DMS153 (cell line): ENCODE data around the gene MAP1LC3B.

Experiments
- DNase-seq: peaks from one replicate; lab custom pipeline; 2025; lab: John Stamatoyannopoulos, UW

The MAP1LC3B gene

DNA sequence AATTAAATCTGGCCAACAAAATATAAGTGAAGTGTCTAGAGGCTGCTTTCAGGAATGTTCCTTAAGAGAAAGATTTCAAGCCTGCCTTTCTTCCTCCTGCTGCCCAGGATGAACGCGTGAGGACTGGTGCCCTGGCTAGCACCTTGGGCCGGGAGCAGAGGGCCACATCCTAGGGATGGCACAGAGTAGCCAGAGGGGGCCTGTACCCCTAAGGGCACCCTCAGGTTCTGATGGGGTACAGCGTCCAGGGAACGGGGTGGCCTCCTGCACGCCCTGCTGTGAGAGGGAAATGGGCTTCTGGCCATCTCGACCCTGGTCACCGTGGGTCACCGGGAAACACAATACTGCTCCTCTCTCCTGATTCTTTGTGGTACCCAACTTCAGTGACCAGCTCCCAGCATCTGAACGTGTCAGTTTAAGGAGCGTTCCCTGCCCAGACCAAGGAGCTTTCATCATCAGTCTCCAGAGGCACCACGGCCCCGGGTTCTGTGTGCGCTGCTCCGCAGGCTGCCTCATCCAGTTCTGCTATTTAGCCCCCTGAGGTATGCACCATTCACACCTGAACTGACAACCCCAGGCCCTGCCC, 40.3 kb downstream of the MAP1LC3B start:
- no peak for DNase-seq

- DNase-seq, result no peak
These were observed 42.1 kb downstream of the MAP1LC3B start for GRCh38 chr16:87434146-87434667.

GRCh38 chr16:87435372-87436224, 43.5 kb downstream of the MAP1LC3B start:
- no peak for DNase-seq

DNA sequence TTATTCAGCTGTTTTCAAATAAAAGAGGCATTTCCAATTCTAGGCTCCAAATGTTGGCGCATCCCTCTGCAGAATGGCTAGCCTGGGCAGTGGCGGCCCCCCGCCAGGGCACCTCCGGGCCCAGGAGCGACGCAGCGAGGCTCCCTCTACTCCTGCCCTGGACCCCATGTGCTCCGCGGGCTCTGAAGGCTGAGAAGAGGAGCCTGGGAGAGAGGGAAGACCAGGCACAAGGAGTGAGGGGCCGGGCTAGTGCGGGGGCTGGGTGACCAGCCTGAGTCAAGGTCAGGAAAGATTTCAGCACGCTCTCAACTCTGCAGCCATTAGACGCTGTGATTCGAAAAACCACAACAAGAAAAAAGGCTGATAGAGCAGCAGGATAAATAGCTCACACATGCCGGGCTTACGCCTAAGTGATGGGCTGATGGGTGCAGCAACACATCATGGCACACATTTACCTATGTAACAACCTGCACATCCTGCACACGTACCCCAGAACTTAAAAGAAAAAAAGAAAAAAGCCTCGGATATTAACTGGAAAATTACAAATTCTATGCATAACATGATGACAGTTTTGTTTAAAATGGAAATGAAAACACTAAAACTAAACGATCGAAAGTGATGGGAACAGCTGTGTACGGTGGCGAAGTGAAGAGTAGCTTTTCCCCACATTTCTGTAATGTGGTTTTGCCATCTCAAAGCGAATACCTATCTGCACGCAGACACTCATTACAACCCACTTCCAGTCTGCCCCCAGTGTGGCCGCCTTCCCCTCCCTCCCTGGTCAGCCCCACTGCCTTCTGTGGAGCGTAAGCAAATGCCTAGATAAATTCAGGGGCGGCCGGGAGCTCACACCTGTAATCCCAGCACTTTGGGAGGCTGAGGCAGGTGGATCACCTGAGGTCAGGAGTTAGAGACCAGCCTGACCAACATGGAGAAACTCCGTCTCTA, 44.4 kb downstream of the MAP1LC3B start:
- no peak for DNase-seq

GRCh38 chr16:87437327-87437726, 45.2 kb downstream of the MAP1LC3B start:
- no peak for DNase-seq

DNA sequence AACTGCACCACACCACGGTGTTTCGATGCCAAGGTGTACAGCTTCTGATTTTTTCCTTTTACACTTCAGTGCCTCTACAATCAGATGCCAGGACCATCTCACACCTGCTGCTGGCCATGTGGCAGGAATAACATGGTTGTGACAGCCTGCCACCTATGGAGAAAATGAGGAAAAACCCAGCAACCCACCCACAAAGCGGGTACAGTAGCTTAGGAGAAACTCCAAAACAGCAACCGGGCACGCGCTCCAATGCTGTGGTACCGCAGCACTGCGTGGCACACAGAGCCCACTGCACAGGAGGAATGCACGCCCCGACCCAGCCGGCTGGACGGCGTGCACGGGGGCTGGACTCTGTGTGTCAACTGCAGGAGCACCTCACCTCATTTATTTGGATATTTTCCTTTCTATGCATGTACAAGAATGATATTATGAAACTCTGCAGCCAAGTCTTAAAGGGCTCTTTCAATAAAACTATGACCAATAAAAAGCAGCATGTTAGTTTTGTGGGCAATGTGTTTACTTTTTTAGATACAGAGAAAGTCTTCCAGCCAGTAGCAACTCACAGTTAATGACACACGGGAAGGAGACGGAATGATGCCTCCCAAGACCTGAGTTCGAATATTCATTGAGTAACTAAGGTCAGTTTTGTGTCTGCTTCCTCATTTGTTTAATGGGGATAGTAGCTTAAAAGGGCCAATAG, 45.9 kb downstream of the MAP1LC3B start:
- no peak for DNase-seq

DNA sequence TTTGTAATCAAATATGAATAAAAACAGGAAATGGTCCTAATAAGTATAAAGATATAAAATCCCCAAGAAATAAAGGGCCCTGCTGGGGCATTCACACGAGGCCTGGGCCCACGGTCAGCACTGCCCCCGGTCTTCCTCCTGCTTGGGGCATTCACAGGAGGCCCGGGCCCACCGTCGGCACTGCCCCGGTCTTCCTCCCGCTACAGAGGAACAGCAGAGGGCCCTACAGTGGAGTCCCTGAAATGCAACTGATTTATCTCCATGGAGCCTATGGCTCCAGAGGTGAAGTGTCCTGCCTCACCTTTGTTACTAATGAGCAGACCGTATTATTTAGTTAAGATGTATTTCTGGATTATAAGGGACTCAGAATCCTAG, 46.5 kb downstream of the MAP1LC3B start:
- no peak for DNase-seq

GRCh38 chr16:87439926-87440325, 47.8 kb downstream of the MAP1LC3B start:
- DNase-seq, result no peak

DNA sequence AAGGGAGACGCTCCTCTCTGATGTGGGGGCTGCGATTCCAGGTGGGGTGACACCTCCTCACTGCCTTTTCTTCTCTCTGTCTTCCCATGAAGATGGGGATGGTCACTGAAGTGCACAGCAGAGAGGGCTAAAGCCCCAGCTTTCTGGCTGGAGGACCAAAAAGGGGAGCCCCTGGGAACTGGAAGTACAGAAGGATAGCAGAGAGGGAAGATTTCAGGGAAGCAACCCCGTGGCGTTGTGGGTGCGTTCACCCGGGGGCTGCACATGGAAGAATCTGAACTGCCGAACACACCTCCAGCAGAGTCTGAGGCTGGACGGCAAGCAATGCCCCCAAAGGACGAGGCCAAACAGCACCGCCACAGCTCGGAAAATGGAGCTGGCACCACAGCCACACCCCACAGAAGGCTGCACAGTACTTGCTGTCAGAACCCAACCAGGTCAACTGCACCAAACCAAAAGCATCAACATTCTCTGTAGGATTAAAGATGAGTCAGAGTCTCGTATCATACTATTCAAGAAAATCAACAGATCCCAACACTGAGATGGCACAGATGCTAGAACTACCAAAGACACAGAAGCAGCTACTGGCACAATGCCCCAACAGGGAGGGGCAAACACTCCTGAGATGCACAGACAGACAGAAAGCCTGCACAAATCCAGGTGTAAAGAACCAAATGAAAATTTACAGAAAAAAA, 49.9 kb downstream of the MAP1LC3B start:
- no peak for DNase-seq

DNA sequence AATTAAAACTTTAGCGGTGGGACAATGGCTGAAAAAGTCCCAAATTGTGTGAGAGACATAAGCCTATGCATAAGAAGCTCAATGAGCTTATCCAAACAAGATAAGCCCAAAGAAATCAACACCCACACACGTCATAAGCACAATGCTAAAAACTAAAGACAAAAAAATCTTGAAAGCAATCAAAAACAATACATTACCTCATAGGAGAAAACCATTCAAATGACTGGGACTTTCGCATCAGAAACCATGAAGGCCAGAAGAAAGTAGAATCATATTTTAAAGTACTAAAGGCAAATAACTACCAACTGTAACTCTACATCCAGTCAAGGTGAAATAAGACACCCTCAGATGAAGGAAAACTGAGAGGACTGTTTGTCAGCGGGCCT, 50.4 kb downstream of the MAP1LC3B start:
- no peak for DNase-seq

GRCh38 chr16:87443016-87443415, 50.9 kb downstream of the MAP1LC3B start:
- DNase-seq, result no peak

DNA sequence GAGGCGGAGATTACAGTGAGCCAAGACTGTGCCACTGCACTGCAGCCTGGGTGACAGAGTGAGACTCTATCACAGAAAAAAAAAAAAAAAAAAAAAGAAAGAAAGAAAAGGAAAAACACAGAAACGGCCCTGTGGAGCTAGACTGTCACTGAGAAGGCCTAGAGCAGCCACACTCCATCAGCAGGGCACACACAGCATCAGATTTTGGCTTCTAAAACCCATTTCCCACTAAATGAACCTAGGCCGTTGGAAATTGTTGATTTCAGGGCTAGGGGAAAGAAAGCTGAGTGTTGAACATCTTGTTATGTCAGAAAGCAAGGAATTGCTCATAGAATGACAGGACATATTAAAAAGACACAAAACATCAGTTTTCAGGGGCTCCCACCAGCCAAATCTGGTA, 51.8 kb downstream of the MAP1LC3B start:
- no peak for DNase-seq

GRCh38 chr16:87445486-87445885, 53.4 kb downstream of the MAP1LC3B start:
- DNase-seq, result no peak

DNA sequence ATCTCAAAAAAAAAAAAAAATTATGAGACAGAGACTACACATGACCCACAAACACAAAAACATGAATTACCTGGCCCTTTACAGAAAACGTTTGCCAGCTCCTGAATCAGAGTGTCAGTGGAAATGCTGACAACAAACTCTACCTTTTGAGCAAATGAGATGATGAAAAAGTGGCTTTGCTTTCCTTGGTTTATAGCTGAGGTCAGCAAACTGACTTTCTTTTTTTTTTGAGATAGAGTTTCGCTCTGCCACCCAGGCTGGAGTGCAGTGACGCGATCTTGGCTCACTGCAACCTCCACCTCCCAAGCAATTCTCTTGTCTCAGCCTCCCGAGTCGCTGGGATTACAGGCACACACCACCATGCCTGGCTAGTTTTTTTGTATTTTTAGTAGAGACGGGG, 54.3 kb downstream of the MAP1LC3B start:
- DNase-seq, result no peak

- no peak for DNase-seq
These were observed 55.2 kb downstream of the MAP1LC3B start for GRCh38 chr16:87447323-87447722.

DNA sequence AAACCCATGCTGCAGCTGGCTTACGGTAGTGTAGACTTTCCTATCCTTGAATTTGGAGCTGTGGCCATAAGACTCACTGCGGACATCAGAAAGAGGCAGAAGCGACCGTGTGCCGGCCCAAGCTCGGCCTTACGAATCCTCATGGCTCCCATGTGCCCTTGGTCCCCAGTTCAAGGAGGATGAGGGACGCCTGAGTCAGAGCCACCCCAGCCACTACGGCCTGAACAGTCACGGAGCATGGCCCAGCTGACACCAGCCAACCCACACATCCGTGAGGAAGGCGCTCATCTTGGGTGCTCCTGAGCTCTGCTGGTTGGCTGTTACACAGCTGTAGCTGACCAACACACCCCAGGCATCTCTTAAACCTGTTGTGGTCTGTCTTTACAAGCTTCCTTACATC, 56.7 kb downstream of the MAP1LC3B start:
- no peak for DNase-seq

DNA sequence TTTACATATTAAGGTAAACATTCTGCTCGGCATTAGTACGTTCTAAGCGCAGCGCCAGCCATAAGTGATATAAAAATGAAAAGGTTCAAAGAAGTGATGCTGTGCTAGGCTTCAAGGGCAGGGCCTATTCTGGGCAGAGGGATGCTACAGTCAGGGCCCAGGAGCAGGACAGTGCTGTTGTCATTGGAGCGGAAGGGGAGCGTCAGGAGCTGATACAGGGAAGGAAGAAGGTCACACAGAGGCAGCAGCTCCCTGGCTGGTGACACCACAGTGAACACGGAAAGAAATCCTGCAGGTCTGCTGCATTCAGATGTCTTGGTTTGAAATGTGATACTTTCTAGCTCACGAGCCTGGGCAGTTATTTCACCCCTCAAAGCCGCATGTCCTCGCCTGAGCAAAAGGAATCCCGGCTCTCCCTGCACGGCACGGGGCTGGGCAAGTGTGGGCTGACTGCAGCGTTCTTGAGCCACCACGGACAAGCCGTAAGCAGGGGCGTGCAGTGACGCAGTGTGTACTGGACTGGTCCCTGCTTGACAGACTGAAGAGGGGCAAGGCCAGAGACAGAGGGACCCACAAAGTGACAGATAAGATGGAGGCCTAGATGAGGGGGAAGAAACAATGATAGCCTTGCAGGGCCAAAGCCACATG, 59.6 kb downstream of the MAP1LC3B start:
- no peak for DNase-seq

GRCh38 chr16:87453326-87453725, 61.2 kb downstream of the MAP1LC3B start:
- no peak for DNase-seq
